GM19238 (cell line): Measurements from ENCODE around the gene ASTN2.
"Not testable (repeated sequence)": the region's sequence is repeated elsewhere in the genome, so short reads cannot be mapped to it uniquely, and the experiment has no call there.

Experiments
- DNase-seq: peaks from one replicate; pipeline ENCODE4 v3.0.0; 2011; ENCODE audit warnings: low spot score; ENCODE audit not compliant: insufficient read length

The ASTN2 gene

GRCh38 chr9:116468369-116468768 is 946.5 kb downstream of the ASTN2 start:
- no peak for DNase-seq

- no peak for DNase-seq
Observed at GRCh38 chr9:116467740-116468351, 947.0 kb downstream of the ASTN2 start.

DNA sequence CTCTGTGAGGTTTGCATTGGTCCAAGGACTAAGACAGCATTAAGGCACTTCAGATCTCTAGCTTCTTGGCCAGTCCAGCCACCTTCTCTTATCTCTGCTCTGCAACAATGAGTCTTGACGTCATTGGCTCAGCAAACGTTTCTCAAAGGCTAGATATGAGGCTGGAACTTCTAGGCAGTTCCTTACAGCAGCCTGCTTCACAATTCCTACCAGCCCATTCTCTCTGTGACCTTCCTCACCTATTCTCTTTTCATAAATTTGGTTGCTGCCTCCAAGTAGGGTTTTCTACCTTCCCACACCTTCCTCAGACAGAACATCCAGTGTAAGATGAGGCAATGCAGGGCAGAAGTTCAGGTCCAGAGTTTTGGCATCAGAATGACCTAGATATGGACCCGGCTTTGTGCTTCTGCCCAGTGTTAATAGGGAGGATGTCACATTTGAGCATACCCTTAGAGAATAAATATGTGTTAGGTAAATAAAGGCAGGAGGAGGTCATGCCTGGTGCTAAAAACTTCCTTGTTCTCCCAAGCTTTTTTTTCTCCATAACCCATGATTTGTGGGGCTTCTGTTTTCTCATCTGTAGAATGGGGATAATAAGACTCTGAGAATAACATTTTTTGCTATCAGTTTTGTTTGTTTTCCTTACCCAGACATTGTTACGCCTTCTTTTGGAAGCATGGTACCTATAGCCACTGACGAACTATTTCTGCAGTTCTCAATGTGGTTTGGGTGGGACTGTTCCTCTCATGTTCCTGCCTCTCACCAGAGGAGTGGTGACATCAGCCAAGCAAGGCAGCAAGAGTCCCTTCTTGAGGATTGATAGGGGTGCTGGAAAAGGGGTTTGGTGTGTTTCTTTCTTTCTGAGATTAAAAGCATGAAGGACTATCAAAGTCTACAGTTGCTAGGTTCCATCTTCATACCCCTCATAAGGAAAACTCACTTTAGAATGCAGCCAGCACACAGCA is 948.3 kb downstream of the ASTN2 start:
- no peak for DNase-seq

GRCh38 chr9:116465576-116466270 is 949.1 kb downstream of the ASTN2 start:
- DNase-seq: no peak

DNA sequence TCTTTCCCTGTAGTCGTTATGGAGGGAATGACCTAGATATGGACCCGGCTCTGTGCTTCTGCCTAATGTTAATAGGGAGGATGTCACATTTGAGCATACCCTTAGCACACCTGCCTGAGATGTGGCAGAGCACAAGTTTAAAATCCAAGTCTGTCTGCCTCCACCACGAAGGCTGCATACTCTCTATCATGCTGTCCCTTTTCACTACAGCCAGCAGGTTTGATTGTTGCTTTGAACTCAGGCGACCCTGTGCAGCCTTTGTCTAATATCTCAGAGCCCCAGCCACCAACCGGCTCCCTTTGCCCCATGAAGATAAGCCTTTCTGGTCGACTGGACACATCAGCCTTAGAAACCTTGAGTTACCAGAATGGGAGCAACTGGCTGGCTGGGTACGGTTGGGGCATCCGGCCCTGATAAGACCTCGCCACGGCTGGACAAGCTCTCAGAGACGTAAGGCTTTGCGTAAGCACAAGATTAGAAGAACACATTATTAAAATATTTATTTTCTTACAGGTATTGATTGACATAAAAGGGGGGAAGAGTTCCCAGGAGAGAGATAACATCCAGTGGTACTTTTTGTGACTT is 949.8 kb downstream of the ASTN2 start:
- DNase-seq: no peak

DNA sequence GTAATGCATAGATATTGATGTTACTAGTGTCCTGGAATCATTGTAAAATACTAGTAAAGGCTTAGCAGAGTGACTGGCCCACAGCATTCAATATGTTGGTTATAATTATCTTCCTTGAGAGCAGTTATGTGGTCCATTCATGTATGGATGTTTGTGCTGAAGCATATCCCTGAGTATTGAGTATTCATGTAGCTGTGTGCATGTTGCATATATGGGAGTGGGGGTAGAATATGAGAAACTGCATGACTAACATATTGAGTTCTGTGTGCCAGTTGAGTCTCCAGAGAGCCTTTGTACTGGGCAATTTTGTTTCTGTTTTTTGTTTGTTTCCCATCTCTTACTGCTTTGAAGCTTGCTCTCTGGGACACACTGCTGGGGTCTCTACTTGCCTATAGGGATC is 950.4 kb downstream of the ASTN2 start:
- no peak for DNase-seq

DNA sequence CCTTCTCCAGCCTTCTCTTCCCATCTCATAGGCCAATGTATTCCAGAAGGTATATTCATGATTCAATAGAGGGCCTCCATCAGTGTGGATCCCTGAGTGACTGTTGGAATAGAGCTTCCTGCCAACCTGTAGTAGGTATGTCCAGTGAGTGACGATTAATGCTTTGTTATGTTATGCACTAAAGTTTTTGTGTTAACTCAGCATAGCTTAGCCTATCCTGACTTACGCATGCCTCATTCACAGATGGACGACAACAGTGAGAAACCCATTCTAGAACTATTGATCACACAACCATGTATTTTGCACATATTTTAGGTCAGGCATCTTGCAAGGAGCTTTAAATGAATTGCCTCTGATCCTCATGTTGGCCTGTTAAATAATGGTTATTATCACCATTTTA is 953.2 kb downstream of the ASTN2 start:
- no peak for DNase-seq

- no peak for DNase-seq
Observed at GRCh38 chr9:116460026-116460425, 954.8 kb downstream of the ASTN2 start.

- DNase-seq: no peak
Observed at GRCh38 chr9:116459576-116459975, 955.3 kb downstream of the ASTN2 start.

GRCh38 chr9:116456490-116457088 is 958.3 kb downstream of the ASTN2 start:
- DNase-seq: no peak

- DNase-seq: not testable (repeated sequence)
Observed at GRCh38 chr9:116454539-116454938, 960.3 kb downstream of the ASTN2 start.

DNA sequence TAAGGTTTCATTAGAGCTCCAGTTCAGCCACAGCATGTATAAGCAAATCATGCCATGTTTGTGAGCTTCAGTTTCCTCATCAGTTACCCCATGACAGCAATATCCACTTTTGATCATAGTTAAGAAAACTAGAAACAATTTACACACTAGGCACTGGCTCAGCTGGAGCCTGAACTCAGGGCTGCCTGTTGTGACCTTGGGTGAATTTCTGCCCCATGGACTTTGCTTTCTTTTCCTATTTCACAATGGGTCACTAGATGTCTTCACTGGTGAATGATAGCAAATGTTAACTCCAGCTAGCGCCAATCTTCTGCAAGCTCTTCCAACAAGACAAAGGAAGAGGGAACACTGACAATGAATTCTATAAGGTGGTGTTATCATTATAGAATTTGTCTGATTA is 961.1 kb downstream of the ASTN2 start:
- DNase-seq: no peak

DNA sequence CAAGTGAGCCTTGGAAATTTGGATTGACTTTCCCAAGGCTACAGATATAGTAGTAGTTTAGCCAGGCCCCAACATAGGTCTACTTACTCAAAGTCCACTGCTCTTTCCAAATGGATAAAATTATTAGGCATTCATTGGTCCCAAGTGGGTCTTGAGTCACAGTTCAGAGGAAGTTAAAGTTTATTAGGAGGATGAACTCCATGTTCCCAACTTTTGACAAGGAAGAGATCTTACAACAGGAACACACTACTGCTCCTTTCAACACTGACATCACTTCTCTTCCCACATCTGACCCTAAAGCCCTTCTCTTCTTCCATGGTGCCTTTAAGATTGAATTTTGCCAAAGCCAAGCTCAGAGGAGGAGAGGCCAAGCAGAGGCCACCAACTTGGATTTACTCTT is 962.2 kb downstream of the ASTN2 start:
- DNase-seq: no peak

- no peak for DNase-seq
Observed at GRCh38 chr9:116452227-116452626, 962.6 kb downstream of the ASTN2 start.

- no peak for DNase-seq
Observed at GRCh38 chr9:116451500-116452115, 963.2 kb downstream of the ASTN2 start.

DNA sequence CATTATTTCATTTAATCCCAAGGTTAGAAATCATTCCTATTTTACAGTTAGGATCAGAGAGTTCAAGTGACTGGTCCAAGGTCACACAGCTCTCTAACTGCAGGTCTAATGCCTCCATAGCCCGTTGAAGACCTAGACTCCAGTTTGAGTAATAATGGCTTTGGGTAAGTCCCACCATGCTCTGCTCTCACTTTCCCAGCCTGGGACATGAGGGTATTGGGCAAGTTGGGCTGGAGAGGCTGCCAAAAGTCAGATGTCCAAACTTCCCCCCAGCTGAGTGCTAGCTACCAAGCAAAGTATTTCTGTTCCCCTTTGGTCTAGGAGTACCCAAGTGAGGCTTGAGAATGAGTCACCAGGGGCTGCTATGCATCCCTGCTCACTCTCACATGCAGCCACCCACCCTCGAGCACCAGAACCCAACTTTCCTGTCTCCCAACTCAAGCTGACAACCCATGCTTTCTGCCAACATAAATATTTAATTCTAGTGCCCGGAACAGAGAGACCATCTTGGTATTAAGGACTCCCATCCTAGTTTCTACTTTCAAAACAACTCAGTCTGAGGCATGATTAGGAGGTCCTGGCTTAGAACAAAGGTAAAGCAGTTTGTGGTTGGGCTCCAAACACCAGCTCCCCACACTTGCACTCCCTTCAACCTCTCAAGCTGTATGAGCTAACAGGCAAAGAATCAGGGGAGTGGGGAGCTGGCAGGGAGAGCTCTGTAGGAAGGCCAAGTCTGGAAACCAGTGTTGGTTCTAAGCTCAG is 964.3 kb downstream of the ASTN2 start:
- no peak for DNase-seq

DNA sequence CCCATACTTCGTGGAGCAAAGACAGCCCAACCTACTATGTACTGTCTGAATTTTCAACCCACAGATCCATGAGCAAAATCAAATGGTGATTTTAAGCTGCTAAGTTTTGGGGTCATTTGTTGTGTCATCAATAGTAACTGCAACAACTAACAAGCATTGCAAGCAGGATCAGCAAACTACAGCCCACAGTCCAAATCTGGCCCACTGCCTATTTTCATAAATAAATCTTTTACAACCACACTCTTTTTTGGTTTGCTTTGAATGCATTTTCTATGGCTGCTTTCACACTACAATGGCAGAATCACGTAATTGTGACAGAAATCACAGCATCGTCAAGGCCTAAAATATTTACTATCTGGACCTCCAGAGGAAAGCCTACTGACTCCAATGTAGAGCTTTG is 964.9 kb downstream of the ASTN2 start:
- no peak for DNase-seq

DNA sequence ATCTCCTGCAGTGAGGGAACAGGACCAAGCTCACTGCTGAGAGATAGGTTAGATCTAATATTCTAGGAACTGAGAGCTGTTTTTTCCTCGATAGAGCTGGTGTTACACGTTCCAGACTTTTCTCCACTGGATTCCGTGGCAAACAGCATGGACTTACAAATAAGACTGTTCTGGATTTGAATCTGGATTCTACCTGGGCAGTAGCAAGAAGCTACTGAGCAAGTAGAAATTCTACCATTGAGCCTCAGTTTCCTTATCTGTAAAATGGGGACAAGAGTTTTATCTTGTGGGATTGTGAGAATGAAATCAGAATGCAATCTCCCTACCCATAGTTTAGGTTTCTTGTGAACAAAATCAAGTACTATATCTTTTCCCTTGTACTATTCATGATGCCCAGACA is 966.4 kb downstream of the ASTN2 start:
- DNase-seq: no peak

GRCh38 chr9:116447934-116448333 is 966.9 kb downstream of the ASTN2 start:
- no peak for DNase-seq

DNA sequence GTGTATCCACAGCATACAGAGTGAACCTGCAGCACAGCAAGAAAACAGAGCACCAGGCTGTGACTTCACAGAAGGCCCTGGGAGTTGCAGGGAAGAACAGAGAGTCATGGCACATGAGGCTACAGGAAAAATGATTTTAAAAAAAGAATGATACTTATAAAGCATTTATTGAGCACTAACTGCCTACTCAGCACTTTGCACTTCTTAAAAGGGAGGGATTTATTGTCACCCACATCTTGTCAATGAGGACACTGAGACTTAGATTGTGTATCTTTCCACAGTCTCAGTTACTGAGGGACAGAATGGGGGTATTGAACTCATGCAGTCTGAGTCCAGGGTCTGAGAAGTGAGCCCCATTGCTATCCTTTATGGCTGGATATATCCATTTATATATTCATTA is 972.3 kb downstream of the ASTN2 start:
- no peak for DNase-seq
